KOPT-K1 (cell line): Measurements from ENCODE around the gene SPRY2.

Experiments used
- H3K27ac ChIP-seq: fragments of 200-600 bp; sonication (generic); 2 replicates; pipeline ENCODE4 v1.5.1; 2016; ENCODE audit warnings: antibody characterized with exemption, mild to moderate bottlenecking, low read depth, low read length; ENCODE audit not compliant: poor library complexity, severe bottlenecking
- H3K36me3 ChIP-seq: fragments of 200-600 bp; sonication (generic); 2 replicates; pipeline ENCODE4 v1.5.1; 2017; ENCODE audit warnings: antibody characterized with exemption, mild to moderate bottlenecking, low read length, moderate library complexity; ENCODE audit not compliant: insufficient read depth
- H3K9me3 ChIP-seq: fragments of 200-600 bp; sonication (generic); 2 replicates; pipeline ENCODE4 v1.5.1; 2017; ENCODE audit warnings: antibody characterized with exemption, low read length, mild to moderate bottlenecking; ENCODE audit not compliant: insufficient read depth, poor library complexity, severe bottlenecking

SPRY2 gene, protein sequence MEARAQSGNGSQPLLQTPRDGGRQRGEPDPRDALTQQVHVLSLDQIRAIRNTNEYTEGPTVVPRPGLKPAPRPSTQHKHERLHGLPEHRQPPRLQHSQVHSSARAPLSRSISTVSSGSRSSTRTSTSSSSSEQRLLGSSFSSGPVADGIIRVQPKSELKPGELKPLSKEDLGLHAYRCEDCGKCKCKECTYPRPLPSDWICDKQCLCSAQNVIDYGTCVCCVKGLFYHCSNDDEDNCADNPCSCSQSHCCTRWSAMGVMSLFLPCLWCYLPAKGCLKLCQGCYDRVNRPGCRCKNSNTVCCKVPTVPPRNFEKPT

DNA sequence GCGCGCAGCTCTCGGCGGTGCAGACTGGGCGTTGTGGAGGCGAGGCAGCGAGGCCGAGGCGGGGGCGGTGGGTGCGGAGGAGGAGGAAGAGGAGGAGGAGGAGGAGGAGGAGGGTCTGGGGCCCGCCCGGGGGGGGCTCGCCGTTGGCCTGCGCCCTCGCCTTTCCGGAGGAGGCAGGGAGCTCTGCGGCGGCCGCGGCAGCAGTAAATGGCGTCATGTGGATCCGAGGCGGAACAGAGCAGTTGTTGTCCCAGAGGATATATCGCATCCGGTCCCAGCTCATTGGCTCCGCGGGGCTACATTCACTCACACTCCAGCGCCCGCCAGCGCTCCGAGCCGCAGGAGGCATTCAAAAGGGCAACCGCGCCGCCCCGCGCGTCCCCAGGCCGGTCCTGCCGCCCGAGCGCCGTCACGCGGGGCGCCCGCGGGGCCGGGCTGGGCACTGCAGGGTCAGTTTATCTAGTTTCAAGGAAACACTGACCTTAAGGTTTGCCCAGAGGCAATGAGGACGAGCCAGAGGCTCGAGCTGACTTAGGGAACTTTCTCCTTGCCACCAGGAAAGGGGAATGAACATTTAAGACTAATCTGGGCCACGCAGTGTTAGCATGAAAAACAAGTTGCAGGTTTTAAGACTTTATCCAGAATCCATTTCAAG lies at the start of gene SPRY2:
Gene SPRY2, minus strand, starts transcription at position 26 of the 655 bp plus-strand sequence. CDS start 3,421 bp downstream, outside the sequence.
- Histone ChIP-seq H3K9me3 (no peaks in the 10 kb centered on the region), H3K36me3 (no peaks in the 10 kb centered on the region), H3K27ac (no peak within 1 kb of the TSS)

DNA sequence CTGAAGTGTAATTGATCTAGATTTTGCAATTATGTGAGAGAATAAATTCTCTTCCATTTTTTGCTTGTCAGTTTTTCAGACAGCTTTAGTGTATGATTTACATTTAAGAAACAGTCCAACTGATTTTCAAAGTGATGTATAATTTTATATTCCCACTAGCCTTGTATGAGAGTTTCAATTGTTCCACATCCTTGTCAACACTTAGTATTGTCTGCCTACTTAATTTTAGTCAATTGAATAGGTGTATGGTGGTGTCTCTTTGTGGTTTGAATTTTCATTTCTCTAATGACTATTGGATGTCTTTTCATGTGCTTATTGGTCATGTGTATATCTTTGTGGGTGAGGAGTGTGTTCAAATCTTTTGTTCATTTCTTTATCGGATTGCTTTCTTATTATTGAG lies 49.4 kb upstream of the SPRY2 start:
- Histone ChIP-seq H3K27ac (no peak overlapping the region), H3K9me3 (no peaks in the 10 kb centered on the region), H3K36me3 (no peaks in the 10 kb centered on the region)

- Histone ChIP-seq H3K27ac (no peak overlapping the region), H3K9me3 (no peaks in the 10 kb centered on the region), H3K36me3 (no peaks in the 10 kb centered on the region)
Measured at GRCh38 chr13:80389073-80390038, 48.4 kb upstream of the SPRY2 start.

- H3K9me3 ChIP-seq, result no peaks in the 10 kb centered on the region
- no peak overlapping the region for H3K27ac ChIP-seq
- no peaks in the 10 kb centered on the region for H3K36me3 ChIP-seq
Measured at GRCh38 chr13:80388506-80388905, 47.6 kb upstream of the SPRY2 start.

GRCh38 chr13:80386592-80386991 lies 45.7 kb upstream of the SPRY2 start:
- H3K27ac ChIP-seq, result no peak overlapping the region
- no peaks in the 10 kb centered on the region for H3K9me3 ChIP-seq
- no peaks in the 10 kb centered on the region for H3K36me3 ChIP-seq

DNA sequence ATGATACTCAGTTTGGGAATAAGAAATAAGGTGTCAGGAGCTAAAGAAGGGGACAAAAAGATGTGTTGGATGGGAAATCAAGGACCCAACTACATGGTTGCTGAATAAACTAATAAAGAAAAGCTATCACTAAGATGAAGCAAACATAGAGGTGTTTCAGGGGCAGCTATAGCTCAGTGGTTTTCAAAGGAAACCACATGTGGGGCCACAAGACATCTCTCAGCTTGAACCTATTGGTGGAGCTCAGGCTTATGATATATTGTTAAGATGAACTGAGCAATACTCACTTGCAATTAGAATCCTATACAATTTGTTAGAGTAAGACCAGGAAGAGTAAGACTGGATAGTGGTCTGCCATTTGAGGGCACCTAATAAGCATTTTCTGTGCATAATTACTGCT lies 45.1 kb upstream of the SPRY2 start:
- Histone ChIP-seq H3K9me3 (no peaks in the 10 kb centered on the region), H3K36me3 (no peaks in the 10 kb centered on the region), H3K27ac (no peak overlapping the region)

- Histone ChIP-seq H3K36me3 (no peaks in the 10 kb centered on the region), H3K9me3 (no peaks in the 10 kb centered on the region), H3K27ac (no peak overlapping the region)
Measured at GRCh38 chr13:80382576-80382975, 41.6 kb upstream of the SPRY2 start.

GRCh38 chr13:80379245-80379644 lies 38.3 kb upstream of the SPRY2 start:
- no peaks in the 10 kb centered on the region for H3K36me3 ChIP-seq
- no peaks in the 10 kb centered on the region for H3K9me3 ChIP-seq
- H3K27ac ChIP-seq, result no peak overlapping the region

- no peaks in the 10 kb centered on the region for H3K36me3 ChIP-seq
- no peaks in the 10 kb centered on the region for H3K9me3 ChIP-seq
- H3K27ac ChIP-seq, result no peak overlapping the region
Measured at GRCh38 chr13:80376554-80376953, 35.6 kb upstream of the SPRY2 start.

GRCh38 chr13:80374901-80375300 lies 34.0 kb upstream of the SPRY2 start:
- Histone ChIP-seq H3K9me3 (no peaks in the 10 kb centered on the region), H3K36me3 (no peaks in the 10 kb centered on the region), H3K27ac (no peak overlapping the region)

DNA sequence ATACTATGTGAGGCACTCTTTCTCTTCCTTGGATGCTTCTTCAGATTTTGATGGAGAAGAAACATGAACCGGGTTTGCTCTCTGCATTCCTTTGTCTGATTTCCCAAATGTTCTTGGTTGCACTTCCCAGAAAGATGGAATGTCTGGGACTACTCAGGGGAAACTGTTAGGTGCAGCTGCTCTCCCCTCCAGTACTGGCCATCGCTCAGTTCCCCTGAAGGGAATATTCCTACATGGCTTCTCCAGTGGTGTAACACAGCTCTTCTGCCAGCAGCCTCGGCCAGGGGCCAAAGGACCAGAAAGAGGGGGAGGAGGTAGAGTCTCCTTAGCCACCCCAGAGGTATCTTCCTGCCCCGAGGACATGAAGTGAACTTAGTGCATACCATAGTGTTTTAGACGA lies 33.5 kb upstream of the SPRY2 start:
- Histone ChIP-seq H3K27ac (no peak overlapping the region), H3K36me3 (no peaks in the 10 kb centered on the region), H3K9me3 (no peaks in the 10 kb centered on the region)

DNA sequence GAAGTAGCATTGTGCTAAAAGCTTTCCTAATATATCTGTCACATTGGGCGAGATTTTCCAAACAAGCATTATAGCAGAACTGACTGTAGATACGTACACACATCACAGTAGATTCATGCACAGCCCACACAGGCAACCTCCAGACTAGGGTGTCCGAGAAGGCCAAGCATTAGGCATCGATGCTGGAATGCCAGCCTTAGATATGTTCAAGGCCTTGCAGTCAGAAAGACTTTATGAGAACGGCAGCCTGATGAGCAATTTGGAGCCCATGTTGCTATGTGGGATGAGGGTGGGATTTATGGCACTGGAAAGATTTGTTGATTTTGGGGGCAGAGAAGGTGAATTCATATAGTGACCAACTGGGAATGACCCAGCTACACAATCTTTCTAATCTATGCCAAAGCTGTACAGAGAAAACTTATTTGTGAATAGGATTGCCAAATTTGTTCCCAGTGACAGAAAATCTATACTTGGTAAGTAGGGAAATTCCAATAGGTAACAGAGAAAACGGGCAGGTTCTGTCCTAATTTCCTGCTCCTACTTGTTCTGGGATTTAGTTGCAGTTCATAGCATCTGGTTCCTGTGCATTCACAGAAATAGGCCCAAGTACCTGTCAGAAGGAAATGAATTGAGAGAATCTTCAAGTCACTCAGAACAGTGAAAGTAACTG lies 31.0 kb upstream of the SPRY2 start:
- H3K9me3 ChIP-seq, result no peaks in the 10 kb centered on the region
- no peak overlapping the region for H3K27ac ChIP-seq
- no peaks in the 10 kb centered on the region for H3K36me3 ChIP-seq

GRCh38 chr13:80367473-80367872 lies 26.5 kb upstream of the SPRY2 start:
- Histone ChIP-seq H3K27ac (no peak overlapping the region), H3K9me3 (no peaks in the 10 kb centered on the region), H3K36me3 (no peaks in the 10 kb centered on the region)

- no peaks in the 10 kb centered on the region for H3K9me3 ChIP-seq
- no peaks in the 10 kb centered on the region for H3K36me3 ChIP-seq
- H3K27ac ChIP-seq, result no peak overlapping the region
Measured at GRCh38 chr13:80363890-80364503, 23.1 kb upstream of the SPRY2 start.
